Measurements from ENCODE around the gene RNF31. TPM values are rescaled to one million over a fixed set of nuclear protein-coding genes. Genes with fewer than 3 reads are reported as not detected.
"Not testable (repeated sequence)": the region's sequence is repeated elsewhere in the genome, so short reads cannot be mapped to it uniquely, and the experiment has no call there.

Gene RNF31
- total RNA-seq, 1 donor from 2014 or later, result 79.4 TPM

DNA sequence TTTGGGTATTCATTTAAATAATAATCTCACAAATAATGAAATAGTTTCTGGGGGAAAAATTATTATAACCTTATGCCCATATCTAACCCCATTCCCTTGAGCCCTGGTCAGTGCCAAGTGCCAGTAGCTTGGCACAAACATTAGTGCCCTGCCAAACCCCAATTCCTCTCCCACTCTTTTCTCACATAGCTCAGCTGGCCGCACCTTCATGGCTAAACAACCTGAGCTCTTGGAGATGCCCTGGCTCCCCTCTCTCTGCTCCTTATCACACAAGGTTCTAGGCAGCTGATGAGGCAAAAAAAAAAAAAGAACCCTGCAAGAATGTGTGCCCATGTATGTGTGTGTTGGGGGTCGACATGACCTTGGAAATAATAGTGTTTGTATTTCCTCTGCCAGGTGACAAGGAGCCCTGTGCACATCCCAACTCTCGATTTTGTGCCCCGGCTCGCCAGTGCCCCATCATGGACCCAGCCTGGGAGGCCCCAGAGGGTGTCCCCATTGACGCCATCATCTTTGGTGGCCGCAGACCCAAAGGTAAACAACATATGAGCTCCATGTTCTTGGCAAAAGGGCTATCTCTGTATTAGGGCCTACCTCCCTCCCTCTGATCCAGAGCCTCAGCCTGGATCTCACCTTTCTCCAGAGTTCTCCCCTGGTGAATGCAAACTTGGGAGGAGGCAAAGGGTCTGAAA is 44.8 kb upstream of the RNF31 start:
- TF ChIP-seq, protein P1, sequence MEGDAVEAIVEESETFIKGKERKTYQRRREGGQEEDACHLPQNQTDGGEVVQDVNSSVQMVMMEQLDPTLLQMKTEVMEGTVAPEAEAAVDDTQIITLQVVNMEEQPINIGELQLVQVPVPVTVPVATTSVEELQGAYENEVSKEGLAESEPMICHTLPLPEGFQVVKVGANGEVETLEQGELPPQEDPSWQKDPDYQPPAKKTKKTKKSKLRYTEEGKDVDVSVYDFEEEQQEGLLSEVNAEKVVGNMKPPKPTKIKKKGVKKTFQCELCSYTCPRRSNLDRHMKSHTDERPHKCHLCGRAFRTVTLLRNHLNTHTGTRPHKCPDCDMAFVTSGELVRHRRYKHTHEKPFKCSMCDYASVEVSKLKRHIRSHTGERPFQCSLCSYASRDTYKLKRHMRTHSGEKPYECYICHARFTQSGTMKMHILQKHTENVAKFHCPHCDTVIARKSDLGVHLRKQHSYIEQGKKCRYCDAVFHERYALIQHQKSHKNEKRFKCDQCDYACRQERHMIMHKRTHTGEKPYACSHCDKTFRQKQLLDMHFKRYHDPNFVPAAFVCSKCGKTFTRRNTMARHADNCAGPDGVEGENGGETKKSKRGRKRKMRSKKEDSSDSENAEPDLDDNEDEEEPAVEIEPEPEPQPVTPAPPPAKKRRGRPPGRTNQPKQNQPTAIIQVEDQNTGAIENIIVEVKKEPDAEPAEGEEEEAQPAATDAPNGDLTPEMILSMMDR (conservative IDR thresholded peaks at IDR 0.05; ENCODE audit: low read depth, low read length), result no peak
- no peak overlapping the region for H3K4me3 ChIP-seq (ENCODE audit: low read depth, low read length)
- no peak for DNase-seq (ENCODE audit: low read depth)

DNA sequence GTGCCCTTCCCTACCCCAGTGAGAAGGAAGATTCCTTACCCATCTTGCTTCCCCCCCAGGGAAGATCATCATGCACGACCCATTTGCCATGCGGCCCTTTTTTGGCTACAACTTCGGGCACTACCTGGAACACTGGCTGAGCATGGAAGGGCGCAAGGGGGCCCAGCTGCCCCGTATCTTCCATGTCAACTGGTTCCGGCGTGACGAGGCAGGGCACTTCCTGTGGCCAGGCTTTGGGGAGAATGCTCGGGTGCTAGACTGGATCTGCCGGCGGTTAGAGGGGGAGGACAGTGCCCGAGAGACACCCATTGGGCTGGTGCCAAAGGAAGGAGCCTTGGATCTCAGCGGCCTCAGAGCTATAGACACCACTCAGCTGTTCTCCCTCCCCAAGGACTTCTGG is 43.8 kb upstream of the RNF31 start:
- TF ChIP-seq, protein P1 (conservative IDR thresholded peaks at IDR 0.05; ENCODE audit: low read depth, low read length), result no peak
- H3K4me3 ChIP-seq (ENCODE audit: low read depth, low read length), result no peak overlapping the region
- no peak for DNase-seq (ENCODE audit: low read depth)

DNA sequence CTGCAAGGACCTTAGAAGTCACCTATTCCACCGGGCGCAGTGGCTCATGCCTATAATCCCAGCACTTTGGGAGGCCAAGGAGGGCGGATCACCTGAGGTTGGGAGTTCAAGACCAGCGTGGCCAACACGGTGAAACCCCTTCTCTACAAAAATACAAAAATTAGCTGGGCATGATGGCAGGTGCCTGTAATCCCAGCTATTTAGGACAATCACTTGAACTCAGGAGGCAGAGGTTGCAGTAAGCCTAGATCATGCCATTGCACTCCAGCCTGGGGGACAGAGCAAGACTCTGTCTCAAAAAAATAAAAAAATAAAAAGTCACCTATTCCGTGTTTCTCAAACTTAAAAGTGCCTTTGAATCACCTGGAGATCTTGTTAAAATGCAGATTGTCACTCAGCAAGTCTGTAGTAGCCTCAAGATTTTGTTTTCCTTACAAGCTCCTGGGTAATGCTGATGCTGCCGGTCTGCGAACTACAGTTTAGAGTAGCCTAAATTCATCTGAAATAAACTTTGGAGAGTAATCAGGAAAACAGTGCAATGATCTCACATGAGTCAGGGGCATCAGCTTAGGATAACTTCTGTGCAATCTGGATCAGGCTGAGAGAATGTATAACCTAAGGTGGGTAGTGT is 41.6 kb upstream of the RNF31 start:
- H3K4me3 ChIP-seq (ENCODE audit: low read depth, low read length); DNase-seq (ENCODE audit: low read depth): not testable (repeated sequence)

DNA sequence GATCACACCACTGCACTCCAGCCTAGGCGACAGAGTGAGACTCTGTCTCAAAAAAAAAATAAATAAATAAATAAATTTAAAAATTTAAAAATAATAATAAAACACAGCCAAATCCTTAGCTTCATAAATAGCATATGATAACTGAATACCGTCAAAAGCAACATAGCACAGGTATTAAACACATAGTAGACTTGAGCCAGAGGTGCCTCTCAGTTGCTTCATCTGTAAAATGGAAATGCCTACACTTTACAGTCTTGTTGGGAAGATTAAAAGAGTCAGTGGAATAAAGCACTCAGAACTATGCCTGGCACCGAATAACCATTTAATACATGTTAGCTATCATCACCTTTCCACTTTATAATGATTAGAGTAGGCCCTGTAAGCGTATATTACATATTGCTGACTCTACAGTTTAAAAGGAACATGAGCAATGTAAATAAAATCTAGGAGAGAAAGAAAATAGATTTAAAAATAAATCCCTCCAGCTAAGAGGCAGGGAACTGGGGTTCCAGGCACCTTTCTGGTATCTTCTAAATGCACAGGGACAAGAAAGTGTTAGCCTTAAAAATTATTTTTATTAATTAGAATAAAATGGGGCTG is 40.5 kb upstream of the RNF31 start:
- TF ChIP-seq, protein P1 (conservative IDR thresholded peaks at IDR 0.05; ENCODE audit: low read depth, low read length), result no peak
- H3K4me3 ChIP-seq (ENCODE audit: low read depth, low read length), result no peak overlapping the region
- no peak for DNase-seq (ENCODE audit: low read depth)

DNA sequence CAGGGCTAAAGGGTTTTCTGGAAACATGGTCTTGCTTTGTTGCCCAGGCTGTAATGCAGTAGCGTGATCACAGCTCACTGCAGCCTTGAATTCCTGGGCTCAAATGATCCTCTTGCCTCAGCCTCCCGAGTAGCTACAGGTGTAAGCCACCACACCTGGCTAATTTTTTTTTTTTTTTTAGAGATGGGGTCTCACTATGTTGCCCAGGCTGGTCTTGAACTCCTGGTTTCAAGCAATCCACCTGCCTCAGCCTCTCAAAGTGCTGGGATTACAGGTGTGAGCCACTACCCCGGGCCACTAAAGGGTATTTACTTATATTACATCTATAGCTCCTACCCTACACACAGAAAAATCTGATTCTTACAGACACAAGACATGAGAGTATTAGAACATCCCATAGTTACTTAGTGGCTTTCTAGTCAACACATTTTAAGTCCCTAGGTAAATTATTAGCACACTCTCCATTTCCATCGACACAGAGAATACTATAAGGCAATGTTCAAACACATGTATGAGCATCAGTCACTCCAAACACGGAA is 38.9 kb upstream of the RNF31 start:
- TF ChIP-seq, protein P1 (conservative IDR thresholded peaks at IDR 0.05; ENCODE audit: low read depth, low read length), result no peak
- no peak for DNase-seq (ENCODE audit: low read depth)
- H3K4me3 ChIP-seq (ENCODE audit: low read depth, low read length), result no peak overlapping the region

DNA sequence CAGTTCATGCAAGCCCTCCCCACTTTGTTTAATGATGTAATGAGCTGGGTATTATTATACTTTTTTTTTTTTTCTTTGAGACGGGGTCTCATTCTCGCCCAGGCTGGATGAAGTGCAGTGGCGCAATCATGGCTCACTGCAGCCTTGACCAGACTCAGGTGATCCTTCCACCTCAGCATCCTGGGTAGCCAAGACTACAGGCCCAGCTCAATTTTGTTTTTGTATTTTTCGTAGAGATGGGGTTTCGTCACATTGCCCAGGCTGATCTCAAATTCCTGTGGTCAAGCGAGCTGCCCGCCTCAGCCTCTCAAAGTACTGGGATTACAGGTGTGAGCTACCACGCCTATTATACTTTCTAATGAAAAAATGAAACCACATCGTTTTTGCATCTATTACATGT is 37.2 kb upstream of the RNF31 start:
- DNase-seq (ENCODE audit: low read depth), result no peak
- no peak overlapping the region for H3K4me3 ChIP-seq (ENCODE audit: low read depth, low read length)
- TF ChIP-seq, protein P1 (conservative IDR thresholded peaks at IDR 0.05; ENCODE audit: low read depth, low read length), result no peak

DNA sequence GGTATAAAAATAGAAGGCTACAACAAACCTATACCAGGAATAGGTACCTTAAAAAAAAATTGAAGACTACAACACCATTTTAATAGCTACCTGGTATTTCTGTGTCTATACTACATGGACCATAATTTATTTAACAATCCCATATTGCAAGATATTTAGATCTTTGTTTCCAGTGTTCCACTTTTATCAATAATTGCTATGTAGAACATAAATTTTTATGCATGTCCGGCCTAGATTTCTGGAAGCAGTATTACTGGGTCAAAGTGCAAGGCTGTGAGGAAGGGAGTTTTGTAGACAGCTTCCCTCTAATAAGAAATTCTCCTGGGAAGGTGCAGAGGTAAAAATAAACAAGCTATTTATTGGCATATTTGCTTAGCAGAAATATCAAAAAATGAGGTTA is 36.8 kb upstream of the RNF31 start:
- no peak overlapping the region for H3K4me3 ChIP-seq (ENCODE audit: low read depth, low read length)
- TF ChIP-seq, protein P1 (conservative IDR thresholded peaks at IDR 0.05; ENCODE audit: low read depth, low read length), result no peak

More for the DNA sequence above, 36.8 kb upstream of the RNF31 start:
- no peak for DNase-seq (ENCODE audit: low read depth)
